ENCODE measurements around the gene OSBPL3. TPM values are rescaled to one million over a fixed set of nuclear protein-coding genes. Genes with fewer than 3 reads are reported as not detected.

The OSBPL3 gene
- total RNA-seq, 1 experiment from 2014 or later, result 36.8 TPM

GRCh38 chr7:24975644-24976260 is 4.2 kb downstream of the OSBPL3 start:
- Histone ChIP-seq H3K27ac (ENCODE audit: low read depth, low read length) (no peak overlapping the region), H3K4me3 (replicated peaks in 1 of 2; ENCODE audit: low read depth in 1 of 2, low read length in 2 of 2) (no peak overlapping the region)

More at GRCh38 chr7:24975644-24976260, 4.2 kb downstream of the OSBPL3 start:
- no peaks in the 10 kb centered on the region for H3K27me3 ChIP-seq (ENCODE audit: insufficient read depth, low read length)
- TF ChIP-seq POLR2A (IDR thresholded peaks at IDR 0.05; ENCODE audit: borderline replicate concordance, extremely low read depth, insufficient read depth, insufficient read length), result no peak
- no peak for TF ChIP-seq ZFX (IDR thresholded peaks at IDR 0.05)
- no peak for TF ChIP-seq YY1 (IDR thresholded peaks at IDR 0.05; ENCODE audit: extremely low read depth, insufficient replicate concordance, low read depth, low read length)
- TF ChIP-seq SIN3A (IDR thresholded peaks at IDR 0.05; ENCODE audit: low read depth), result no peak
- no peak for TF ChIP-seq ELF1 (IDR thresholded peaks at IDR 0.05; ENCODE audit: borderline replicate concordance, low read depth)
- no peak for TF ChIP-seq ZBTB33 (IDR thresholded peaks at IDR 0.05; ENCODE audit: extremely low read depth, insufficient replicate concordance, low read length)
- TF ChIP-seq EZH2 (IDR thresholded peaks at IDR 0.05), result no peak
- TF ChIP-seq REST (IDR thresholded peaks at IDR 0.05; ENCODE audit: low read depth), result no peak
- no peak for TF ChIP-seq CTCF (IDR thresholded peaks at IDR 0.05 in 2 of 3, conservative IDR thresholded peaks at IDR 0.05 in 1 of 3; ENCODE audit: borderline replicate concordance in 1 of 3, insufficient read depth in 1 of 3, low read depth in 2 of 3, low read length in 2 of 3)
- no peak for TF ChIP-seq ATF3 (IDR thresholded peaks at IDR 0.05)
- TF ChIP-seq RAD21 (IDR thresholded peaks at IDR 0.05; ENCODE audit: low read depth), result no peak
- no peak for TF ChIP-seq SRF (IDR thresholded peaks at IDR 0.05; ENCODE audit: low read depth)
- TF ChIP-seq EZH2phosphoT487 (IDR thresholded peaks at IDR 0.05; ENCODE audit: borderline replicate concordance), result no peak
- TF ChIP-seq JUND (IDR thresholded peaks at IDR 0.05), result no peak
- no peak for TF ChIP-seq POLR2AphosphoS5 (IDR thresholded peaks at IDR 0.05; ENCODE audit: low read depth, low read length)
- H4K20me1 ChIP-seq (ENCODE audit: insufficient read depth), result no peaks in the 10 kb centered on the region; the same call in 1 of the 2 replicates
- no peak for DNase-seq (ENCODE audit: low read depth, low spot score)
- ChIA-PET RAD21 (ENCODE audit: low non-redundant PET in 1 of 2, low total read pairs in 2 of 2, uncharacterized antibody in 2 of 2, unreplicated experiment in 2 of 2) (no interaction called here), CTCF (no interaction called here), POLR2A (no interaction called here)
- H3K9me2 ChIP-seq (ENCODE audit: insufficient read depth), result no peaks in the 10 kb centered on the region
- H3K36me3 ChIP-seq (ENCODE audit: control insufficient read depth in 1 of 2, insufficient read depth in 2 of 2, low read length in 2 of 2), result no peaks in the 10 kb centered on the region
- peaks cover 34 to 67% of the 10 kb centered on the region in 2 experiments for H3K4me1 ChIP-seq (ENCODE audit: control insufficient read depth in 1 of 2, insufficient read depth in 2 of 2, low read length in 2 of 2)
- no TSS peak for BruUV-seq (replicated peaks)
- no peak for ATAC-seq
- H3K4me2 ChIP-seq (ENCODE audit: low read length), result no peak overlapping the region
- no peak overlapping the region for H3K9ac ChIP-seq (ENCODE audit: low read length)
- no peak overlapping the region for H2AFZ ChIP-seq (ENCODE audit: low read depth, low read length, poor library complexity, severe bottlenecking)
- intact Hi-C loops (cut with micrococcal nuclease), result no loop called here
- H3K79me2 ChIP-seq (ENCODE audit: insufficient read depth, low read length), result peaks cover 89% of the 10 kb centered on the region
- no peaks in the 10 kb centered on the region for H3K9me3 ChIP-seq (ENCODE audit: control insufficient read depth in 1 of 2, insufficient read depth in 1 of 2, low read depth in 1 of 2, low read length in 2 of 2)

All from HCT116 (cell line).